GM21723 (cell line): Measurements from ENCODE around the gene MCF2L.
"Not testable (repeated sequence)": the region's sequence is repeated elsewhere in the genome, so short reads cannot be mapped to it uniquely, and the experiment has no call there.

Source experiments
- ATAC-seq: cut with Tn5 transposase; IDR thresholded peaks from one replicate; pipeline ENCODE4 v1.9.1; 2021; ENCODE audit warnings: mild to moderate bottlenecking, moderate library complexity; ENCODE audit not compliant: unreplicated experiment

MCF2L gene, protein sequence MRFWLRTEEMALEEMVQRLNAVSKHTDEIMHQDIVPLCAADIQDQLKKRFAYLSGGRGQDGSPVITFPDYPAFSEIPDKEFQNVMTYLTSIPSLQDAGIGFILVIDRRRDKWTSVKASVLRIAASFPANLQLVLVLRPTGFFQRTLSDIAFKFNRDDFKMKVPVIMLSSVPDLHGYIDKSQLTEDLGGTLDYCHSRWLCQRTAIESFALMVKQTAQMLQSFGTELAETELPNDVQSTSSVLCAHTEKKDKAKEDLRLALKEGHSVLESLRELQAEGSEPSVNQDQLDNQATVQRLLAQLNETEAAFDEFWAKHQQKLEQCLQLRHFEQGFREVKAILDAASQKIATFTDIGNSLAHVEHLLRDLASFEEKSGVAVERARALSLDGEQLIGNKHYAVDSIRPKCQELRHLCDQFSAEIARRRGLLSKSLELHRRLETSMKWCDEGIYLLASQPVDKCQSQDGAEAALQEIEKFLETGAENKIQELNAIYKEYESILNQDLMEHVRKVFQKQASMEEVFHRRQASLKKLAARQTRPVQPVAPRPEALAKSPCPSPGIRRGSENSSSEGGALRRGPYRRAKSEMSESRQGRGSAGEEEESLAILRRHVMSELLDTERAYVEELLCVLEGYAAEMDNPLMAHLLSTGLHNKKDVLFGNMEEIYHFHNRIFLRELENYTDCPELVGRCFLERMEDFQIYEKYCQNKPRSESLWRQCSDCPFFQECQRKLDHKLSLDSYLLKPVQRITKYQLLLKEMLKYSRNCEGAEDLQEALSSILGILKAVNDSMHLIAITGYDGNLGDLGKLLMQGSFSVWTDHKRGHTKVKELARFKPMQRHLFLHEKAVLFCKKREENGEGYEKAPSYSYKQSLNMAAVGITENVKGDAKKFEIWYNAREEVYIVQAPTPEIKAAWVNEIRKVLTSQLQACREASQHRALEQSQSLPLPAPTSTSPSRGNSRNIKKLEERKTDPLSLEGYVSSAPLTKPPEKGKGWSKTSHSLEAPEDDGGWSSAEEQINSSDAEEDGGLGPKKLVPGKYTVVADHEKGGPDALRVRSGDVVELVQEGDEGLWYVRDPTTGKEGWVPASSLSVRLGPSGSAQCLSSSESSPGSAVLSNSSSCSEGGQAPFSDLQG

DNA sequence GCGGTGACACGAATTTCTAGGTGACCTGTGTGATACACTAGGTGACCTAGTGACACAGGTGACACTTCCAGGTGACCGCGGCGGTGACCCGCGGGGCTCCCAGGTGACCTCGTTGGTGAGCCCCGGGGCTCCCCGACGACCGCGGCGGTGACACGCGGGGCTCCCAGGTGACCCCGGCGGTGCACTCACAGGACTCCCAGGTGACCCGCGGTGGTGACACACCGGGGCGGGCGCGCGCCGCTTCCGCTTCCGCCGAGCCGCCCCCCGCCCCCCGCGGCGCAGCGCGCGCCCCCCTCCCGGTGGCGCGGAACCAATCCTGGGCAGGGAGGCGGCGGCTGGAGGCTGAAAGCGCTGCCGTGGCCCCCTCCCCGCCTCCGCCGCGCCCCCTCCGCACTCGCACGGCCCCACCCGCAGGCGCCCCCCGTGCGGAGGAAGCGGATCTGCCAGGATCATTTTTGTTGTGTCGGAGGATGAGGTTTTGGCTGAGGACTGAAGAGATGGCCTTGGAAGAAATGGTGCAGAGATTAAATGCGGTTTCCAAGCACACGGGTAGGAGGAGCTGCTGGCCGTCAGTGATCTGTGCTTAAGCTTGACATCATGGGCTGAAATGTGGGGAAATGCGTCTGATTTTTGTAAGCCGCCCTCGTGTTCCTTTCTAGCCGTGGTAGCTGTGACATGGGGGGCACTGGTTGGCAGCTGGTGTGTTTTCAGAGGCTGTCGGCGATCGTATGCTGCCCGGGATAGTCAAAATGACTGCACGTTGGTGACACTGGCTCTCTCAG is at the start of gene MCF2L:
Gene MCF2L (plus strand): TSS at position 305 of the 782 bp plus-strand sequence. CDS start 166 bp downstream, at position 471.
- no peak for ATAC-seq

DNA sequence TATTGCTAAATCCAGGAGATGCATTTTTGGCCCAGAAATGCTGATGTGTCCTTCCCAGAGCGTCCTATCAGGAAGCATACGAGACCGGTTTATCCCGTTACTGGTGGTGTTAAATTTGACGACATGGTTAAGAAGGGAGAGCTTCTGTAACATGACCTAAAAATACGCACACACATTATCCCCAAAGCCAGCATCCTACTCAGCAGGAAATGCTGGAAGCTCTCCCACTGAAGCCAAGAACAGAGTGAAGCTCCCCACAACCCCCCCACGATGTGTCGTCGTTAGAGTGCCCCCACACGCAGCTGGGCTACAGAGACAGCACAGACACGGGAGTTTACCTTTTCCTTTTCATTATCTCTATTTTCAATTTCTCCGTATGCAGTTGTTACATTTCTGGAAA is 45.1 kb upstream of the MCF2L start:
- no peak for ATAC-seq

DNA sequence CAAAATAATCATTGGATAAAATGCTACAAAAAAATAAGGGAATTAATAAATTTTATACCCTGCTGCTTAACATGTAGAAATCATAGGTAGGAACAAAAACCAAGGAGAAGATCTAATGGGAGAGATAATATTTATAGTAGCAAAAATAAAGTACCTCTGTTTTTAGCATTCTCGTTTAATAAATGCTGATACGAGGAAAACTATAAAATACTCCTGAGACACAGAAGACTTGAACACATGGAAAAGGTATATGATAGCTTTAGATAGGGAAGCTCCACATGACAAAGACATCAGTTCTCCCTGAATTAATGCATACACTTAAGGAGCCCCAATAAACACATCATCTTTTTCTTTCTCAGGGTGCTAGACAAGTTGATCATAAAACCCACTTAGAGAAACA is 44.6 kb upstream of the MCF2L start:
- ATAC-seq = no peak

DNA sequence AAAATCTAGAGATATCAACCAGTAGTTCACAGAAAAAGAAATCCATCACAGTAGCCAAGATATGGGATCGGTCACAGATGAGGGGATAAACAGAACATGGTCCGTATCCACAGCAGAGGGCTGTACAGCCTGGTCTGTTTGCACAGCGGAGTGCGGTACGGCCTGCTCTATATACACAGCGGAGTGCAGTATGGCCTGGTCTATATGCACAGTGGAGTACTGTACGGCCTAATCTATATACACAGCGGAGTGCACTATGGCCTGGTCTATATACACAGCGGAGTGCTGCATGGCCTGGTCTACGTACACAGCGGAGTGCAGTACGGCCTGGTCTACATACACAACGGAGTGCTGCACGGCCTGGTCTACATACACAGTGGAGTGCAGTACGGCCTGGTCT is 43.0 kb upstream of the MCF2L start:
- no peak for ATAC-seq

DNA sequence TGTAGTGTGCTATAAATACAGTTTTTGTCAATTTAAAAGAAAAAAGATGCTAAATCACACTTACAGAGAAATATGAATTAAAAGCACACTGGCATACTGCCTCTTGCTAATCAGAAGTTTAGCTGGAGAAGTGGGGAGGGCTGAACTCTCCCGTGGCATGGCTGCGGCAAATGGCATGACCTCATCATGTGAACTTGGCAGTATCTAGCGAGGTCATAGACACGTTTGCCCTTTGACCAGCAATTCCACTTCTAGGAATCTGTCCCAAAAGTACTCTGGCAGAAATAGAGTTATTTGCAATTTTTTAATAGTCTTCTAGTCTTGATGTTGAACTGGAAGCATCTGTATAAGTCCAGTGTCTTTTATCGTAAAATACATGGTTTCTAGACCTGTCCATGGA is 42.0 kb upstream of the MCF2L start:
- no peak for ATAC-seq

DNA sequence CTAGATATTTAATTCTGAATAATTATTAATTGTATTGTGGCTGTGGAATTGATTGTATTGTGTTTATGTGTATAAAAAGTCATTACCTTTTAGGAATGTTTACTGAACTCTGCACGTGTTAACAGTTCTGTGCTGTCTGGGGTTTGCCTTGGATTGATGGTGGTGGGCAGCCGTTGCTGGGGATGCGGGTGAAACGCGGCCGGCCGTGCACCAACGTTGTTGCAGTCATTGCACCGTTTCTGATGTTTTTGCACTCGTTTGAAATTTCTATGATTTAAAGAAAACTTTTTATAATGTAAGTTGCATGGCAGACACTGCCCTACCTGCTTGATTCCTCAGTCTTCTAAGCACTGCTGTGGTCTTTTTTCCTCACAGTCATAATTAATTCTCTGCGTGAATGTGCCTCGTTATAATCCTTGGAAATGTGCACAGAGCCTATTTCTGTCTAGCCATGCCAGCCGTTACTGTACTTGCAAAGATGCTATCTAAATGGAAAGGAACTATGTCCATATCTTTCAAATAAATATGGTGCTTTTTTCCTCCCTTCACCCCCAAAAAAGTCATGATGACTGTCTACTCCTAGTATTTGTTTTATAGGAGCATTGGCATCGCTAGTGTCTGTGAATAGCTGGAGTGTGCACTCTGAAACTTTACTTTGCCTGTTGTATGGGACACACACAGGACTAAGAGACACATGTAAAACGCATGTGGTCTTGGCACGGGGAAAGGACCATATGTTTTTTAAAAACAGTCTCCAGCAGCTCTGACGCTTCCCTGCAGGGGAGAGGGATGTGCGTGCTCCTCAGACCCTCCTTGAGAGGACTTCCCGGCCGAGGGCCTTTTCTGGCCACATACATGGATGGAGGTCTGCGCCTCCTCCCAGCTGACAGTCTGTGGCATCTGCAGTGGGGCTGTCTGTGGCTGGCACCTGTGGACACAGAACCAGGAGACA is 40.7 kb upstream of the MCF2L start:
- ATAC-seq = no peak

DNA sequence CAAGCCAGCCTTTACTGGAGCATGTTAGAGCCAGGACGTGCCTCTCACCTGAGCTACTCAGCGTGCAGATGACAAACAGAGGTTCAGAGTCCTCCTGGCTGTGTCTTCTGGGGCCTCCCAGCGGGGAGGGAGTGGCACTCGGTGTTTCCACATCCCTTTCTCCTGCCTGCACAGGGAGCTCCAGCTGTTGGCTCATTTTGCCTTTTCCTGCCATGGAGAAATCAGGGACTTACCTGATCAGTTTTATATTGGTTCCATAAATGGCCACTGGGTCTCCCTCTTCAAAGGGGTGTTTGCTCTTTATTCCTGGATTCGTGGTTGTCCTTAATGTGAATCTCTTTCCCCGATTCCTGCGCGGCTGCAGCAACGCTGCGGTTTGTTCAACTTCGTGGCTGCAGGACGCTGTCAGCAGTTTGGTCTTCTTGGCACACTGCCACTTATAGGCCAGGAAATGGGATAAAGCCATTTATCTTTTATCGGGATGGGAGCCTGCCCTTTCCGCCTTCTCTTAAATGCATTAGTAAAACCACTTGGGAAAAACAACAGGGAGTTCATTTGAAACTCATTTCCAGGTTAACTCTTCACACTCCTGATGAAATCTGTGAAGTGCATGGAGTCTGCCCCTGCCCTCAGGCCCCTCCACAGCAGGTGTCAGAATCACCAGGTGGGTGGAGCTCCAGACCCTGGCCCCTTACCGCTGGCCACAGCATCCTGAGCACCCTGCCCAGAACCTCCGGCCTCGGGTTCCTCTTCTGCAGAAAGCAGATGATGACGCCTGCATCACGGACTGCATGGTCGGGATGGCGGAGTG is 39.8 kb upstream of the MCF2L start:
- no peak for ATAC-seq

DNA sequence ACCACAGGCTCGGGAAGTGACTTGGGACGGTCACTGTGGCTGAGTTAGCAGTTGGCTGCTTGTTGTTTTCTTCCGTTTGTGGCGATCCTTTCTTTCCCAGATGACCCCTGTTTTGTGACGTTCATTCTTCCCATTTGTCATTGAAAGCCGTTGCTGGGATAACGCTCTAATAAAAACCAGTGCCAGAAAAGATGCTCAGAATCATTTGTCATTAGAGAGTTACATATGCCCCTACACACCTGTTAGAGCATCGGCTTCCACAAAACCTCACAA is 39.3 kb upstream of the MCF2L start:
- no peak for ATAC-seq

DNA sequence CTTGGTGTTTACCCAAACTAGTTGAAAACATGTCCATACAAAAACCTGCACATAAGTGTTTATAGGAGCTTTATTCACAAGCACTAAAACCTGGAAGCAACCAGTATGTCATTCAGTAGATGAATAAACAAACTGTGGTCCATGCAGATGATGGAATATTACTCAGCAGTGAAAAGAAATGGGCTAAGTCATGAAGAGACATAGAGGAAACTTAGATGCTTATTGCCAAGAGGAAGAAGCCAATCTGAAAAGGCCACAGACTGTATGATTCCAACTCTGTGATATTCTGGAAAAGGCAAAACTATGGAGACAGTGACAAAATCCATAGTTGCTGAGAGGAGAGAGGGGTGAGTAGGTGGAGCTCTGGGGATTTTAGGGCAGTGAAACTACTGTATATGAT is 38.8 kb upstream of the MCF2L start:
- no peak for ATAC-seq

DNA sequence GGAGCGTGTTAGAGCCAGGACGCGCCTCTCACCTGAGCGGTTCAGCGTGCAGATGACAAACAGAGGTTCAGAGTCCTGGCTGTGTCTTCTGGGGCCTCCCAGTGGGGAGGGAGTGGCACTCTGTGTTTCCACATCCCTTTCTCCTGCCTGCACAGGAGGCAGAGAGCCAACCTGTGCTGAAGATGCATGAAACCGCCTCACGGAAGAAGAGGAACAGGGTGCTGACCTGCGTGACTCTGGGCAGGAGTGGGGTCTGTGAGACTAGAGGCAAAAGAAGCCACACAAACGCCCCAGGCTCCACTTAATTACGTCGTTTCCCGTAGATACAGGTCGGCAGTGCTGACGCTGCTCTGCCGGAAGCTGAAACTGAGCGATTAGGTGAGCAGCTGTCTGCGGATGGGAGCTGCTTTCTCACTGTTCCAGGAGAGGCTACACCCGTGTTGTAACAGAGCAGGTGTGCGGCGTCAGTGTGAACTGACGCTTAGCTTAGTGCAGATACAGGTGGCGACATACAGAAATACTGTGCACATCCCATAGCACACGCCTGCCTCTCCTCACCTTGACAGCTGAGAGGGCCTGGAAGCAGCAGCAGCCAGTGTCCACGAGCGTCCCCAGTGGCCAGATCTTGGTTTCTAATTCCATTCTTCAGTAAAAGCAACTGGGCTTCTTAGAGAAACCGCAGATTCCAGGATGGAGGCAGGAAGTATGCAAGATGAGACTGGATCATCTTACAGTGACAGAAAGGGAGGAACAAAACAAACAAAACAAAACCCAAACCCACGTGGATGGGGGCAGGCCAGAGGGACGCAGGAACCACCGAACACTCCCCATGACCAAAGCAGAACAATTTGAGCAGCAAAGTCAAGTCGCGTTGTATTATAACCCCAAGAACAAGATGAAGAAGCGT is 37.7 kb upstream of the MCF2L start:
- ATAC-seq = no peak

DNA sequence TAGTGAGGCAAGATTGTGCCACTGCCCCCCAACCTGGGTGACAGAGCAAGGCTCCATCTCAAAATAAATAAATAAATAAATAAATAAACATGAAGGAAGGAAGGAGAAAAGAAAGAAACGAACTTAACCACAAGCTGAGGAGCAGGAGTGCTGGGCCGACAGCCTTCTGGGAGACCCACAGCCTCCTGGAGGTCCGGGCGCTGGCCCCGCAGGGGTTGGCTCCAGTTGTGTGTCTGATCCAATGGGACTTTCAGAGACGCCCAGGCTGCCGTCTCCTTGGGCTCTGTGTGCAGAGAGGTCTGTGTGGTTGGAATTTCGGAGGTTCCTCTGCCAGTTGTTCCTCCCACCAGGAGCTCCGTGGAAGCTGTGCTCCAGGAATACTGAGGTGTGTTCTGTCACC is 36.0 kb upstream of the MCF2L start:
- ATAC-seq = no peak

DNA sequence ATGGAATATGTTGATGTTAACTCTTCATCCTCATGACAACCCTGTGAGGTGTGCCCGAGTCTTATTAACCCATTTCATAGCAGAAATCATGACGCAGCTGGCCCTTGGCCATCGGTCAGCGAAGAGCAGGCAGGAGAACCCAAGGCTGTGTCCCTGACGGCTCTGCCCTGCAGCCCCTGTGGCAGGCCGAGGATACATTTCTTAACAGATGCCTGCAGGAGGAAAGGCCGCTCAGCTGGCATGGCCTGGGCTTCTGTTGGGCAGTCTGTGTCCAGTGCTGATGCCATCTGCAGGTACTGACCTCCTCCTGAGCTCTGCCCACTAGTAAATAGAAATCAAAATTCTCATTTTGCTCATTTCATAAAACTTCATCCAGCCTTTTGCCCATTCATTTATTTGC is 35.4 kb upstream of the MCF2L start:
- ATAC-seq = no peak

DNA sequence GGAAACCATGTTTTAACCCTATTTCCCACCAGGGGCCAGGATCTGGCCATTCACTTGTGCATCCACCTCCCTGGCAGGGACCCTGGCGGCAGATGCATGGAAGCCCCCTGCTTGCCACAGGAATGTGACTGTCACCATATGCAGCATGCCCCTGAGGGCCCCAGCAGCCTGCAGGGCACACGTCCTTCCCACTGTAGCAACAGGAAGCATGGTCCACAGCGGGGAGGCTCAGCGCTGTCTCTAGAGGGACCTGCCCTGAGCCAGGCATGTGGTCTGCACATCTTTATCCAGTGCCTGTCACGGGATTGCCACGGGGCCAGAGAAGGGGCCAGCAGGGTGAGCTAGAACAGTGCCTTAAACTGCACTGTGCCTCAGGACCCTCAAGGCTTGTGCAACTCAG is 34.9 kb upstream of the MCF2L start:
- ATAC-seq = no peak

DNA sequence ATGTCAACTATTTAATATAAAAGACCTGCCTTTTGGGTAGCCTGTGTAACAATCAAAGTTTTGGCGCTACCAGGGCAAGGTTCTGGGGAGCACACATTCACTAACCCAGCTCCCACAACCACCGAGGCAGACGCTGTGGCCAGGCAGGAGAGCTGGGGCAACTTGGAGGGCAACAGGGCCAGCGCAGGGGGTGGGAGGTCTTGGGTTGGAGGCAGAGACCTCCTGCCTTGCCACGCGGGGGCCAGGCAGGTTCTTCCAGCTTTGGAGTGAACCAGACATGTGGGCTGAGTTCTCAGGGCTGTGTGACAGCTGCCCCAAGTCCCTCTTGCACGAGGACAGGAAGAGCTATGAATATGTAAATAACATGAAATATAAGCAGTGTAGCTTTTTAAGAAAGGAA is 30.3 kb upstream of the MCF2L start:
- ATAC-seq = no peak

DNA sequence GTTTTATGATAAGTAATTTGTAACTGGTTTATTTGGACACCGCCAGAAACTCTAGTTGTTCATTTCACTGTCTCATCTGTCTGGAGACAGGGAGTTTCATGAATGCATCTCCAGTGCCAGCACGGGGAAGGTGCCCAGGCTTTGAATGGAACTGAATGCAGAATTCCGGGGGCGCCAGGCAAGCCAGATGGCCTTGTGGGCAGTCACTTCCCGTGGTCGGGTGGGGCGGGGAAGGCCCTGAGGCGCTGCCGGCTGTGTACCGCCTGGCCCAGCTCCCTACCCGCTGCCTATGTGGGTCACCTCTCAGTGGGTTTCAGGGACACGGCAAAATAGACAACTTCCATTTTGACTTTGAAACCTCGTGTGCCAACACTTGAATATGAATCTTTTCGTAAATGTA is 28.8 kb upstream of the MCF2L start:
- no peak for ATAC-seq

DNA sequence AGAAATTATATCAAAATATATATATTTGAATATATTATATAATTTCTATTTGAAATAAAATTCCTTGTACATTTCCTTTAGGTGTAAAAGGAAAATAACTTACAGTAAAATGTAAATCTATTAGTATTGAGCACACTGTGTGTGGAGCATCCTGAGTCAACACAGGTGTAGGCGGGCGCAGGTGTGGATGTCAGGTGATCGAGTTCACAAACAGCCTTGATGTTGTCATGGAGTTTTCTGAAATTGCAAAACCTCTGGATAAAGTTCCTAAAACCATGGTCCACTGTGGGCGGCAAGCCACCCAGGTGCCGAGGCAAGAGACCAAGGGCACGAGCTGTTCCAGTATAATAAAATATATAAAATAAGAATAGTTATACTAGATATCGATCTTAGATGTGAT is 27.7 kb upstream of the MCF2L start:
- no peak for ATAC-seq

DNA sequence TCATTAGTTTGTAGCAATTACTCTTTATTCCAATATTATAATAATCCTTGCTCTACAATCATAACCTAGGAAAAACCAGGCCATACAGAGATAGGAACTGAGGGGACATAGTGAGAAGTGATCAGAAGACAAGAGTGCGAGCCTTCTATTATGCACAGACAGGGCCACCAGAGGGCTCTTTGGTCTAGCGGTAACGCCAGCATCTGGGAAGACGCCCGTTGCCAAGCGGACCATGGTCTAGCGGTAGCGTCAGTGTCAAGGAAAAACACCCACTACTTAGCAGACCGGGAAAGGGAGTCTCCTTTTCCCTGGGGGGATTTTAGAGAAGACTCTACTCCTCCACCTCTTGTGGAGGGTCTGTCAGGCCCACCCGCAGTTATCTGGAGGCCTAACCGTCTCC is 27.2 kb upstream of the MCF2L start:
- not testable (repeated sequence) for ATAC-seq

DNA sequence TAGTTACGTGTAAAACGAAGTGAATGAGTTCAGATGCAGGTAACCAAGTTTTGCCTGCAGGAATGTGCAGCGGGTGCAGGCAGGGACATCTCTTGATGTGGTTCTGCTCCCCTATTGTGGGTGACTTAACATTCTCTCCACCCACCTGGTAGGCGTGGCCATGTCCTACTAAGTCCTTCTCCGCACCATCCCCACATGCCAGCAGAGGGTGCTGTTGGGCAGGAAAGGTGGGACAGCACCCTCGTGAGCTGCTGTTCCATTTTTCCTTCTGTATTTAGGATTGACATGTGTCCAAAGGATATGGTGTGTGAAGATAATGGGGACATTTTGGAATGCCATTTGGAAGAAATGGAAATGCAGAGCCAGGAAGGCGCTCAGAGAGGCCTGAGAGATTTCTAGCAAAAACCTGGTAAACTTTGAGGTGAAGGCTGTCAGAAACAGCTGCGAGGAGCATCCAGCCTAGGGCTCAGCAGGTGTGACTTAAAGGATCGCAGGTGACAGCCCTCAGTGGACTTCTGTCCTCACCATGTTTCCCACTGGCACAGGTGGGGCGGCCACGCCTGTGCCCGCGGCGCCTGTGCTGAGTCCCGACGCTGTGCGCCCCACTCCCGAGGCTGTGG is 26.2 kb upstream of the MCF2L start:
- ATAC-seq = peak; percentile 99
